Thoracic aorta (tissue), 2 donors: ENCODE data around the gene ZNF367. TPM values are rescaled to one million over a fixed set of nuclear protein-coding genes. Genes with fewer than 3 reads are reported as not detected.
A peak's percentile ranks its signal among the peaks of the same experiment; 100 is the strongest.
"Not testable (repeated sequence)": the region's sequence is repeated elsewhere in the genome, so short reads cannot be mapped to it uniquely, and the experiment has no call there.

Experiments used
- ATAC-seq: fragments of 150-250 bp; one replicate; pipeline ENCODE4 v1.8.0; 2017; ENCODE audit warnings: low read depth; ENCODE audit not compliant: insufficient number of reproducible peaks, low FRiP score
- DNase-seq: peaks from one replicate; pipeline ENCODE4 v3.0.0-alpha.2; 2020; ENCODE audit warnings: low spot score
- H3K27ac ChIP-seq, 2 donors: fragments of 200-600 bp; sonication (generic); 1 replicate in 1 of 2; 2 replicates in 1 of 2; pipeline ENCODE4 v1.5.1; 2016; ENCODE audit warnings: mild to moderate bottlenecking in 2 of 2, moderate library complexity in 2 of 2
- H3K27me3 ChIP-seq: fragments of 200-600 bp; sonication (generic); replicated peaks from 2 replicates; pipeline ENCODE4 v1.6.0; 2016; ENCODE audit warnings: mild to moderate bottlenecking; ENCODE audit not compliant: insufficient read depth
- H3K36me3 ChIP-seq: fragments of 200-600 bp; sonication (generic); one replicate; pipeline ENCODE4 v1.5.1; 2016
- H3K4me1 ChIP-seq, 2 donors: fragments of 200-600 bp; sonication (generic); 1 replicate in 1 of 2; 2 replicates in 1 of 2; pipeline versions ENCODE4 v1.5.1 to v1.6.0; 2016; ENCODE audit warnings: low read depth in 2 of 2, mild to moderate bottlenecking in 1 of 2; ENCODE audit not compliant: control insufficient read depth in 1 of 2
- H3K4me3 ChIP-seq: fragments of 200-600 bp; sonication (generic); 2 replicates; pipeline ENCODE4 v1.5.1; 2016; ENCODE audit warnings: mild to moderate bottlenecking
- H3K9me3 ChIP-seq: fragments of 200-600 bp; sonication (generic); 2 replicates; pipeline ENCODE4 v1.5.1; 2016
- CTCF ChIP-seq: fragments of 200-600 bp; sonication (generic); IDR thresholded peaks from one replicate; pipeline ENCODE4 v1.5.1; 2019; ENCODE audit warnings: antibody characterized with exemption
- total RNA-seq, 2 donors: library from RNA; depleted of rRNA; stranded (reverse); fragments of >200 nt; gene quantifications; one replicate each; pipeline versions ENCODE4 v1.1.0 to v1.2.3, GENCODE V29; 2016

The ZNF367 gene
- total RNA-seq, 2 donors from 2014 or later = 1.3 to 2.6 TPM

GRCh38 chr9:96360976-96361375, 57.2 kb downstream of the ZNF367 start:
- H3K9me3 ChIP-seq = no peaks in the 10 kb centered on the region
- H3K36me3 ChIP-seq = peaks cover 19% of the 10 kb centered on the region
- ATAC-seq (no peak), DNase-seq (no peak)
- no peak for TF ChIP-seq CTCF
- H3K27me3 ChIP-seq = no peaks in the 10 kb centered on the region
- H3K27ac ChIP-seq = no peak overlapping the region
- no peaks in the 10 kb centered on the region for H3K4me1 ChIP-seq
- no peak overlapping the region for H3K4me3 ChIP-seq

- ATAC-seq, DNase-seq, H3K4me1 ChIP-seq, H3K27ac ChIP-seq, H3K27me3 ChIP-seq, H3K4me3 ChIP-seq, H3K9me3 ChIP-seq: not testable (repeated sequence)
- peaks cover 19% of the 10 kb centered on the region for H3K36me3 ChIP-seq
Measured at GRCh38 chr9:96360523-96360922, 57.6 kb downstream of the ZNF367 start.

GRCh38 chr9:96350866-96351265, 67.3 kb downstream of the ZNF367 start:
- ATAC-seq = no peak
- Histone ChIP-seq H3K27me3 (no peaks in the 10 kb centered on the region), H3K9me3 (no peaks in the 10 kb centered on the region), H3K4me3 (no peak overlapping the region), H3K4me1 (no peaks in the 10 kb centered on the region), H3K27ac (no peak overlapping the region), H3K36me3 (peaks cover 22% of the 10 kb centered on the region)
- no peak for DNase-seq
- no peak for TF ChIP-seq CTCF

GRCh38 chr9:96348261-96348660, 69.9 kb downstream of the ZNF367 start:
- H3K4me1 ChIP-seq = peaks cover 0 to 11% of the 10 kb centered on the region in 2 donors
- peaks cover 14% of the 10 kb centered on the region for H3K36me3 ChIP-seq
- no peak for DNase-seq
- H3K27me3 ChIP-seq = no peaks in the 10 kb centered on the region
- H3K27ac ChIP-seq = no peak overlapping the region
- ATAC-seq = no peak
- no peak overlapping the region for H3K4me3 ChIP-seq
- no peaks in the 10 kb centered on the region for H3K9me3 ChIP-seq
- no peak for TF ChIP-seq CTCF

- H3K27ac ChIP-seq = peak overlapping the region in 1 of 2 donors; percentile 41
- TF ChIP-seq CTCF = no peak
- no peaks in the 10 kb centered on the region for H3K27me3 ChIP-seq
- H3K36me3 ChIP-seq = peaks cover 19% of the 10 kb centered on the region
- H3K4me1 ChIP-seq = peaks cover 0 to 13% of the 10 kb centered on the region in 2 donors
- ATAC-seq (no peak), DNase-seq (no peak)
- H3K4me3 ChIP-seq = no peak overlapping the region
- no peaks in the 10 kb centered on the region for H3K9me3 ChIP-seq
Measured at GRCh38 chr9:96345551-96345950, 72.6 kb downstream of the ZNF367 start.

- no peaks in the 10 kb centered on the region for H3K9me3 ChIP-seq
- DNase-seq (no peak), ATAC-seq (no peak)
- H3K27ac ChIP-seq = peak overlapping the region in 1 of 2 donors; percentile 41
- H3K36me3 ChIP-seq = peaks cover 19% of the 10 kb centered on the region
- H3K27me3 ChIP-seq = no peaks in the 10 kb centered on the region
- H3K4me1 ChIP-seq = peaks cover 0 to 13% of the 10 kb centered on the region in 2 donors
- H3K4me3 ChIP-seq = no peak overlapping the region
- TF ChIP-seq CTCF = no peak
Measured at GRCh38 chr9:96344458-96345180, 73.6 kb downstream of the ZNF367 start.
